ENCODE data around the gene JPH2. TPM values are rescaled to one million over a fixed set of nuclear protein-coding genes. Genes with fewer than 3 reads are reported as not detected.
"Not testable (repeated sequence)": the region's sequence is repeated elsewhere in the genome, so short reads cannot be mapped to it uniquely, and the experiment has no call there.

JPH2 gene
- total RNA-seq, 1 donor from 2014 or later = 18.5 TPM

GRCh38 chr20:44234566-44235317 is 47.8 kb upstream of the JPH2 start:
- H3K4me2 ChIP-seq (ENCODE audit: low read length) = no peak overlapping the region
- no peak for FAIRE-seq
- H3K27me3 Mint-ChIP-seq (ENCODE audit: low read depth, unreplicated experiment) = peaks cover 2% of the 10 kb centered on the region

GRCh38 chr20:44233436-44234016 is 46.5 kb upstream of the JPH2 start:
- no peak overlapping the region for H3K4me3 ChIP-seq (ENCODE audit: insufficient read depth, low read depth, low read length)
- no peaks in the 10 kb centered on the region for H3K79me2 ChIP-seq (ENCODE audit: insufficient read depth, low read length)
- H3K36me3 Mint-ChIP-seq (ENCODE audit: low read depth, unreplicated experiment) = no peaks in the 10 kb centered on the region
- TF ChIP-seq CTCF (IDR thresholded peaks at IDR 0.05; ENCODE audit: insufficient read depth, low read depth, low read length) (no peak), EZH2 (IDR thresholded peaks at IDR 0.05; ENCODE audit: insufficient read depth, low read length) (no peak)
- H4K20me1 ChIP-seq (ENCODE audit: insufficient read depth, low read length) = no peaks in the 10 kb centered on the region
- H3K27me3 ChIP-seq (ENCODE audit: insufficient read depth, low read length) = peaks cover 2% of the 10 kb centered on the region
- no peak overlapping the region for H2AFZ ChIP-seq (ENCODE audit: low read depth, low read length)
- no peak overlapping the region for H3K4me2 ChIP-seq (ENCODE audit: low read length)
- H3K4me1 Mint-ChIP-seq (ENCODE audit: low read depth, unreplicated experiment) = peaks cover 1% of the 10 kb centered on the region
- no peak overlapping the region for H3K9ac ChIP-seq (ENCODE audit: low read length)
- no peak overlapping the region for H3K27ac Mint-ChIP-seq (ENCODE audit: unreplicated experiment)
- peaks cover 3% of the 10 kb centered on the region for H3K27me3 Mint-ChIP-seq (ENCODE audit: low read depth, unreplicated experiment)
- no peak overlapping the region for H3K27ac ChIP-seq (ENCODE audit: low read depth, low read length)
- H3K9me3 ChIP-seq (ENCODE audit: insufficient read depth, low read depth, low read length) = no peaks in the 10 kb centered on the region
- DNase-seq (ENCODE audit: low read depth) (no peak), FAIRE-seq (no peak)
- no peaks in the 10 kb centered on the region for H3K9me3 Mint-ChIP-seq (ENCODE audit: unreplicated experiment)
- no peaks in the 10 kb centered on the region for H3K36me3 ChIP-seq (ENCODE audit: insufficient read depth, low read length)
- no peaks in the 10 kb centered on the region for H3K4me1 ChIP-seq (ENCODE audit: insufficient read depth, low read length)
- H3K4me3 Mint-ChIP-seq (ENCODE audit: unreplicated experiment) = no peak overlapping the region

More at GRCh38 chr20:44234566-44235317, 47.8 kb upstream of the JPH2 start:
- no peaks in the 10 kb centered on the region for H3K9me3 ChIP-seq (ENCODE audit: insufficient read depth, low read depth, low read length)
- H3K27ac Mint-ChIP-seq (ENCODE audit: unreplicated experiment) = peak overlapping the region; percentile 54
- H3K9me3 Mint-ChIP-seq (ENCODE audit: unreplicated experiment) = peaks cover 4% of the 10 kb centered on the region
- no peak overlapping the region for H3K4me3 ChIP-seq (ENCODE audit: insufficient read depth, low read depth, low read length)
- no peaks in the 10 kb centered on the region for H3K79me2 ChIP-seq (ENCODE audit: insufficient read depth, low read length)
- no peak overlapping the region for H3K27ac ChIP-seq (ENCODE audit: low read depth, low read length)
- no peak for DNase-seq (ENCODE audit: low read depth)
- no peak overlapping the region for H3K9ac ChIP-seq (ENCODE audit: low read length)
- no peaks in the 10 kb centered on the region for H4K20me1 ChIP-seq (ENCODE audit: insufficient read depth, low read length)
- peaks cover 1% of the 10 kb centered on the region for H3K4me1 Mint-ChIP-seq (ENCODE audit: low read depth, unreplicated experiment)
- H3K27me3 ChIP-seq (ENCODE audit: insufficient read depth, low read length) = peaks cover 2% of the 10 kb centered on the region
- H2AFZ ChIP-seq (ENCODE audit: low read depth, low read length) = no peak overlapping the region
- no peaks in the 10 kb centered on the region for H3K36me3 Mint-ChIP-seq (ENCODE audit: low read depth, unreplicated experiment)
- TF ChIP-seq CTCF (IDR thresholded peaks at IDR 0.05; ENCODE audit: insufficient read depth, low read depth, low read length) = no peak
- no peak for TF ChIP-seq EZH2 (IDR thresholded peaks at IDR 0.05; ENCODE audit: insufficient read depth, low read length)
- no peaks in the 10 kb centered on the region for H3K36me3 ChIP-seq (ENCODE audit: insufficient read depth, low read length)
- H3K4me1 ChIP-seq (ENCODE audit: insufficient read depth, low read length) = no peaks in the 10 kb centered on the region
- H3K4me3 Mint-ChIP-seq (ENCODE audit: unreplicated experiment) = no peak overlapping the region

DNA sequence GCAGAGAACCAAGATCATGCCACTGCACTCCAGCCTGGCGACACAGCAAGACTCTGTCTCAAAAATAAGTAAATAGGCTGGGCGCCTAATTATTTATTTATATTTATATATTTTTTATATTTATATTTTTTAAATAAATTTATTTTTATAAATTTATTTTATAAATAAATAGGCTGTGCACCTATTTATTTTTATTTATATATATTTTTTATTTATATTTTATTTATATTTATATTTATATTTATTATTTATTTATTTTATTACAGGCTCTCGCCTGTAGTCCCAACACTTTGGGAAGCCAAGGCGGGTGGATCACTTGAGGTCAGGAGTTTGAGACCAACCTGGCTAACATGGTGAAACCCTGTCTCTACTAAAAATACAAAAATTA is 45.5 kb upstream of the JPH2 start:
- H3K27ac ChIP-seq (ENCODE audit: low read depth, low read length); H3K4me1 ChIP-seq (ENCODE audit: insufficient read depth, low read length); H3K36me3 Mint-ChIP-seq (ENCODE audit: low read depth, unreplicated experiment); H3K9ac ChIP-seq (ENCODE audit: low read length); H3K27me3 Mint-ChIP-seq (ENCODE audit: low read depth, unreplicated experiment); H3K79me2 ChIP-seq (ENCODE audit: insufficient read depth, low read length); H3K27ac Mint-ChIP-seq (ENCODE audit: unreplicated experiment); H3K36me3 ChIP-seq (ENCODE audit: insufficient read depth, low read length); DNase-seq (ENCODE audit: low read depth); H3K9me3 Mint-ChIP-seq (ENCODE audit: unreplicated experiment); H2AFZ ChIP-seq (ENCODE audit: low read depth, low read length); FAIRE-seq; H3K27me3 ChIP-seq (ENCODE audit: insufficient read depth, low read length); H3K9me3 ChIP-seq (ENCODE audit: insufficient read depth, low read depth, low read length); H4K20me1 ChIP-seq (ENCODE audit: insufficient read depth, low read length); H3K4me3 ChIP-seq (ENCODE audit: insufficient read depth, low read depth, low read length); H3K4me2 ChIP-seq (ENCODE audit: low read length); H3K4me3 Mint-ChIP-seq (ENCODE audit: unreplicated experiment); H3K4me1 Mint-ChIP-seq (ENCODE audit: low read depth, unreplicated experiment): not testable (repeated sequence)
